ENCODE results near the gene PDE11A. TPM values are rescaled to one million over a fixed set of nuclear protein-coding genes. Genes with fewer than 3 reads are reported as not detected.

PDE11A gene
- total RNA-seq, 1 experiment from 2014 or later, result 0.61 TPM

DNA sequence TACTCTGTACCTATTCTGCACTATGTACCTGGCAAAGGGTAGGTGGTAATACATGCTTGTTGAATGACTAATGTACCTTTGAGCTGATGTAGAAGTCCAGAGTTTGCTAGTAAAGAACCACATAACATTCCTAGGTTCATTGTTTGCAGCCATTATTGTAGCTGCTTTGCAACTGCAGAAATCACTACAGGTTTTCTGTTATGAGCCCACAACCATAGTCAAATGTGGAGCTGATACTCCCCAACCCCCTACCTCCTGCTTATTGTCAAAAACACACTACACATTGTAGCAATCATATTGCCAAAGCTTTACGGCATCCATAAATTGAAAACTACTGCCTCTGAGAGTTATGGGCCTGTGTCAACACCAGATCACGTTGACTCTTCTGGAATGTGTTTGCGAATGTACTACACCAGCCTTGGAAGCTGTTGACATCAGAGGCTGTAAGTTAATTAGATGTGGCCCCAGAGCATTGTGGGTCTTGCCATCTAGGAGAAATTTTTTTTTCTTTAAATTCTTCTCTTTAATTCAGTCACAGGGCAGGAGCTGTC is 493.0 kb downstream of the PDE11A start:
- intact Hi-C loops (cut with micrococcal nuclease), result no loop called here
- ATAC-seq, result no peak
- RAD21 ChIA-PET (ENCODE audit: low non-redundant PET in 1 of 2, low total read pairs in 2 of 2, uncharacterized antibody in 2 of 2, unreplicated experiment in 2 of 2), result no interaction called here
- H3K9me3 ChIP-seq (ENCODE audit: control insufficient read depth in 1 of 2, insufficient read depth in 1 of 2, low read depth in 1 of 2, low read length in 2 of 2), result no peaks in the 10 kb centered on the region
- no peaks in the 10 kb centered on the region for H4K20me1 ChIP-seq (ENCODE audit: insufficient read depth)
- no peak overlapping the region for H3K4me3 ChIP-seq (replicated peaks in 1 of 2; ENCODE audit: low read depth in 1 of 2, low read length in 2 of 2)
- DNase-seq (ENCODE audit: low read depth, low spot score), result no peak
- no peaks in the 10 kb centered on the region for H3K27me3 ChIP-seq (ENCODE audit: insufficient read depth, low read length)
- H3K4me2 ChIP-seq (ENCODE audit: low read length), result no peak overlapping the region
- no peaks in the 10 kb centered on the region for H3K79me2 ChIP-seq (ENCODE audit: insufficient read depth, low read length)
- H3K36me3 ChIP-seq (ENCODE audit: control insufficient read depth in 1 of 2, insufficient read depth in 2 of 2, low read length in 2 of 2), result no peaks in the 10 kb centered on the region
- POLR2A ChIA-PET, result no interaction called here
- no peak overlapping the region for H3K27ac ChIP-seq (ENCODE audit: low read depth, low read length)
- H3K9me2 ChIP-seq (ENCODE audit: insufficient read depth), result no peaks in the 10 kb centered on the region
- no TSS peak for BruUV-seq (replicated peaks)
- TF ChIP-seq, protein P1, sequence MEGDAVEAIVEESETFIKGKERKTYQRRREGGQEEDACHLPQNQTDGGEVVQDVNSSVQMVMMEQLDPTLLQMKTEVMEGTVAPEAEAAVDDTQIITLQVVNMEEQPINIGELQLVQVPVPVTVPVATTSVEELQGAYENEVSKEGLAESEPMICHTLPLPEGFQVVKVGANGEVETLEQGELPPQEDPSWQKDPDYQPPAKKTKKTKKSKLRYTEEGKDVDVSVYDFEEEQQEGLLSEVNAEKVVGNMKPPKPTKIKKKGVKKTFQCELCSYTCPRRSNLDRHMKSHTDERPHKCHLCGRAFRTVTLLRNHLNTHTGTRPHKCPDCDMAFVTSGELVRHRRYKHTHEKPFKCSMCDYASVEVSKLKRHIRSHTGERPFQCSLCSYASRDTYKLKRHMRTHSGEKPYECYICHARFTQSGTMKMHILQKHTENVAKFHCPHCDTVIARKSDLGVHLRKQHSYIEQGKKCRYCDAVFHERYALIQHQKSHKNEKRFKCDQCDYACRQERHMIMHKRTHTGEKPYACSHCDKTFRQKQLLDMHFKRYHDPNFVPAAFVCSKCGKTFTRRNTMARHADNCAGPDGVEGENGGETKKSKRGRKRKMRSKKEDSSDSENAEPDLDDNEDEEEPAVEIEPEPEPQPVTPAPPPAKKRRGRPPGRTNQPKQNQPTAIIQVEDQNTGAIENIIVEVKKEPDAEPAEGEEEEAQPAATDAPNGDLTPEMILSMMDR (IDR thresholded peaks at IDR 0.05 in 2 of 3, conservative IDR thresholded peaks at IDR 0.05 in 1 of 3; ENCODE audit: borderline replicate concordance in 1 of 3, insufficient read depth in 1 of 3, low read depth in 2 of 3, low read length in 2 of 3), result no peak
- TF ChIP-seq YY1 (IDR thresholded peaks at IDR 0.05; ENCODE audit: extremely low read depth, insufficient replicate concordance, low read depth, low read length) (no peak), RAD21 (IDR thresholded peaks at IDR 0.05; ENCODE audit: low read depth) (no peak), FOSL1 (IDR thresholded peaks at IDR 0.05; ENCODE audit: low read depth) (no peak), TCF7L2 (IDR thresholded peaks at IDR 0.05; ENCODE audit: borderline replicate concordance, extremely low read depth, insufficient read depth, insufficient read length) (no peak), REST (IDR thresholded peaks at IDR 0.05; ENCODE audit: low read depth) (no peak), ZFX (IDR thresholded peaks at IDR 0.05) (no peak), POLR2AphosphoS5 (IDR thresholded peaks at IDR 0.05; ENCODE audit: low read depth, low read length) (no peak), EZH2 (IDR thresholded peaks at IDR 0.05) (no peak), ELF1 (IDR thresholded peaks at IDR 0.05; ENCODE audit: borderline replicate concordance, low read depth) (no peak), SRF (IDR thresholded peaks at IDR 0.05; ENCODE audit: low read depth) (no peak)
- TF ChIP-seq, protein P2, sequence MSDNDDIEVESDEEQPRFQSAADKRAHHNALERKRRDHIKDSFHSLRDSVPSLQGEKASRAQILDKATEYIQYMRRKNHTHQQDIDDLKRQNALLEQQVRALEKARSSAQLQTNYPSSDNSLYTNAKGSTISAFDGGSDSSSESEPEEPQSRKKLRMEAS (IDR thresholded peaks at IDR 0.05), result no peak
- CTCF ChIA-PET, result no interaction called here
- H3K4me1 ChIP-seq (ENCODE audit: control insufficient read depth in 1 of 2, insufficient read depth in 2 of 2, low read length in 2 of 2), result no peaks in the 10 kb centered on the region; a peak in 1 of 4 replicates
- H3K9ac ChIP-seq (ENCODE audit: low read length), result no peak overlapping the region
- no peak overlapping the region for H2AFZ ChIP-seq (ENCODE audit: low read depth, low read length, poor library complexity, severe bottlenecking)
